Activated T-helper 1 cell treated with Interleukin-2 at 50 U/mL for 16 hours (primary cell): ENCODE data around the gene ATP6V1G2.
A peak's percentile ranks its signal among the peaks of the same experiment; 100 is the strongest.
"Not testable (repeated sequence)": the region's sequence is repeated elsewhere in the genome, so short reads cannot be mapped to it uniquely, and the experiment has no call there.

Source experiments
- DNase-seq: peaks from one replicate; pipeline ENCODE4 v3.0.0-alpha.2; 2020; ENCODE audit warnings: low read depth

The ATP6V1G2 gene

DNA sequence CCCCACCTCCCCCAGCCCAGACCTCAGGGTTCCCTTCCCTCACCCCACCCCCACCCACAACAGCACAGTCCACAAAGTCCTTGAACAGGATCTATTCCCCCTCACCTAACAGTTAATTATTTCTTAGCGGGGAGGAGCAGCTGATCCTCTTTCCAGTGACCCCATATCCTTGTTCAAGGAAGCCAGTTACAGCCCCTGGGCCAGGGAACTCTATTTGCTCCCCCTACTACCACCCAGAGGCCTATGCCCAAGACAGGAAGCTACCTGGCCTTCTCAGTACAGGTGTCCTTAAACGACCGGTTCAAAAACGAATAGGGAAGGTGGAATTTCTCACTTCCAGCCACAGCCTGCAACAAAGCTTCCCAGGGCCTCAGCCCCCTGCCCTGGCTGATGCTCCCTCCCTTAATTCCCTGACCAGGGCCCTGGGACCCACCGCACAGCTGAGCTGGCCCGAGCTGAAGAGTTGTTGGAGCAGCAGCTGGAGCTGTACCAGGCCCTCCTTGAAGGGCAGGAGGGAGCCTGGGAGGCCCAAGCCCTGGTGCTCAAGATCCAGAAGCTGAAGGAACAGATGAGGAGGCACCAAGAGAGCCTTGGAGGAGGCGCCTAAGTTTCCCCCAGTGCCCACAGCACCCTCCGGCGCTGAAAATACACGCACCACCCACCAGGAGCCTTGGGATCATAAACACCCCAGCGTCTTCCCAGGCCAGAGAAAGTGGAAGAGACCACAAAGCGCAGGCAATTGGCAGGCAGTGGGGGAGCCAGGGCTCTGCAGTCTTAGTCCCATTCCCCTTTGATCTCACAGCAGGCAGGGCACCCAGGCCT lies 16.9 kb downstream of the ATP6V1G2 start:
- no peak for DNase-seq

DNA sequence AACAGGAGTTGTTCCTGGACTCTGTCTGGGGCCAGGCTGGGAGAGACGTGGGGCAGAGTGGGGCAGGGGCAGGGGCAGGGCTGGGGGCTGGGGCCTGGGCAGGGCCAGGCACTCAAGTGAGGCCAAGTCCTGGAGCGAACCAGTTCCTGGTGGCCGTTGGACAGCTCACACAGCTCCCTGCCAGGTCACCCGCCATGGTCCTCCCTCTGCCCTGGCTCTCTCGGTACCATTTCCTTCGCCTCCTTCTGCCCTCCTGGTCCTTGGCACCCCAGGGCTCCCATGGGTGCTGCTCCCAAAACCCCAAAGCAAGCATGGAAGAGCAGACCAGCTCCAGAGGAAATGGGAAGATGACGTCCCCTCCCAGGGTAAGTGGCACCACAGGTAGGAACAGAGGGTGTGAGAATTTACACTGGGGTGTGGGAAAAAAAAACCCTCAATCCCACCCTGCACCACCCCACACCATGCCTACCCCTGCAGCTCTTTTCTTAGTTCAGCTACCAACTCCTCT lies 17.5 kb downstream of the ATP6V1G2 start, which contains the start of gene MCCD1:
TSS of gene MCCD1 (plus strand) at position 142 of the 508 bp plus-strand sequence. CDS start at position 195, 53 bp downstream.
- no peak for DNase-seq

- DNase-seq, result no peak
Measured at GRCh38 chr6:31528307-31528777, 18.1 kb downstream of the ATP6V1G2 start.

- DNase-seq, result no peak
Measured at GRCh38 chr6:31525932-31526591, 20.3 kb downstream of the ATP6V1G2 start.

GRCh38 chr6:31525553-31525931 lies 20.9 kb downstream of the ATP6V1G2 start:
- no peak for DNase-seq

- DNase-seq, result no peak
Measured at GRCh38 chr6:31521835-31522234, 24.6 kb downstream of the ATP6V1G2 start.

- no peak for DNase-seq
Measured at GRCh38 chr6:31513456-31514165, 32.8 kb downstream of the ATP6V1G2 start.

GRCh38 chr6:31510007-31510406 lies 36.4 kb downstream of the ATP6V1G2 start:
- DNase-seq, result no peak

- DNase-seq, result not testable (repeated sequence)
Measured at GRCh38 chr6:31509036-31509435, 37.4 kb downstream of the ATP6V1G2 start.

DNA sequence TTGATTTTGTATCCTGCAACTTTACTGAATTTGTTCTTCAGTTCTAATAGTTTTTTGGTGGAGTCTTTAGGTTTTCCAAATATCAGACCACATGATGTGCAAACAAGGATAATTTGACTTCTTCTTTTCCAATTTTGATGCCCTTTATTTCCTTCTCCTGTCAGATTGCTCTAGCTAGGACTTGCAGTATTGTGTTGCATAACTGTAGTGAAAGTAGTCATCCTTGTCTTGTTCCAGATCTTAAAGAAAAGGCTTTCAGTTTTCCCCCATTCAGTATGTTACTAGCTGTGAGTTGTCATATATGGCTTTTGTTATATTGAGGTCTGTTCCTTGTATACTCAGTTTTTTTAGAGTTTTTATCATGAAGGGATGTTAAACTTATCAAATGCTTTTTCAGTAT lies 43.8 kb downstream of the ATP6V1G2 start:
- no peak for DNase-seq

- not testable (repeated sequence) for DNase-seq
Measured at GRCh38 chr6:31499648-31500047, 46.8 kb downstream of the ATP6V1G2 start.

GRCh38 chr6:31498748-31499147 lies 47.7 kb downstream of the ATP6V1G2 start:
- DNase-seq, result no peak

DNA sequence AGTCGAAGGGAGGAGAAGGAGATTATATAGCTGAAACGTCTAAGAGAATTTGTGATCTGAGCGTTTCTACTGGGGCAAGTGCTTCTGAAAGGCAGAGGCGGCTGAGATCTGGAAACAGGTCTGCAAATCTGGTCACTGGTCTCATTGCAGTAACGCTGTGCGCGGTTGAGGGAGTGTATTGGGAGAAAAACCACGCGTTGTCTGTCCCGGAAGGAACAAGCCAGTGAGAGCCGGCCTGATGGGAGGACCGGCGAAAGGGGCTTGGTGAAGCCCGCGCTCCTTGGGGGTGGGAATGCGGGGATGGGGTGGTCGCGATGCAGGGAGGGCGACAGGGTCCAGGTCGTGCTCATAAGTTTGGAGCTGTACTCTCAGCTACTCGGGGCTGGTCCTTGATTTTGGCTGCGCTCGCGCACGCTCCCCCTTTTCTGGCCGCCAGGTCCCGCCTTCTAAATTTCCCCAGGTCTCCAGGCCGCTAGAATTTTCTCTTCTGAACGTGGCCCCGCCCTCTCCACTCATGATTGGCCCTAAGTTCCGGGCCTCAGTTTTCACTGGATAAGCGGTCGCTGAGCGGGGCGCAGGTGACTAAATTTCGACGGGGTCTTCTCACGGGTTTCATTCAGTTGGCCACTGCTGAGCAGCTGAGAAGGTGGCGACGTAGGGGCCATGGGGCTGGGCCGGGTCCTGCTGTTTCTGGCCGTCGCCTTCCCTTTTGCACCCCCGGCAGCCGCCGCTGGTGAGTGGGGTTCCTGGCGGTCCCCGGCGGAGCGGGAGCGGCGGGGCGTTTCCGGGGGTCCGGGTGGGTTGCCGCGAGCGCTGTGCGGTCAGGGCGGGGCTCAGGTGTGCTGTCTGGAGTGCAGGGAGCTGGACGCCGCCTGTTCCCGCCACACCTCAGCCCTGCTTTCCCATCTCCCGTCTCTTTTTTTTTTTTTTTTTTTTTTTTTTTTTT lies 48.6 kb downstream of the ATP6V1G2 start, which contains the start of gene MICB:
TSS of gene MICB (plus strand) at position 615 of the 946 bp plus-strand sequence. CDS start at position 664, 49 bp downstream.
- DNase-seq, result peak; percentile 74

DNA sequence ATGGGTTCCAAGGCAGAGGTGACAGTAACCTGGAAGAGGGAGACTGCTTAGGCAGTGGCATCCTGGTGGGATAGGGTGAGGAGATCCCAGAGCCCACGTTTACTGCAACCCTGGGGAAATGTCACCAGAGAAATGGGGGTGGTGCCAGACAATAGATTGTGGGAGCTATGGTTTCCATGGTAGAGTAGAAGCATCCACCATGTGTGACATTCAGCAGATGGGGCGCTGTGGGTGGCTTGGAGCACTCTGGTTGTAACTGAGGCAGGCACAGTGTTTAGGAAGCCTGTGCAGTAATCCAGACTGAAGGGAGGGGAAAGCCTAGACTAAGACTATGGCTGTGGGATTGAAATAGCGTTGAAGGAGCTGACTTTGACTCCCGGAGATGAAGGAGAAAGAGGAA lies 49.6 kb downstream of the ATP6V1G2 start:
- DNase-seq, result not testable (repeated sequence)

DNA sequence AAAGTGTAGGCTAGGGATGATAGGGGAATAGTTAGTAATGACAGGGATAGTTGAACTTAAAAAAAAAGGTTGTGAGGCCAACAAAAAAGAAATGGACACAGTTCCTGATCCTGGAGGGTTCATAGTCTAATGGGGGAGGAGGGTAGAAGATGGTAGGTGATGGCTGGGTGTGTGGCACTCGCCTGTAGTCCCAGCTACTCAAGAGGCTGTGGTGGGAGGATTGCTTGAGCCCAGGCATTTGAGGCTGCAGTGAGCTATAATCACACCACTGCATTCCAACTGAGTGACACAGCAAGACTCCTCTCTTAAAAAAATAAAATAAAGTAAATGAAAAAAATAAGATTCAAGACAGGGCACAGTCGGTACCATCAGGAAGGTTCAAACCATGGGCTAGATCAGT lies 50.8 kb downstream of the ATP6V1G2 start:
- no peak for DNase-seq
